ENCODE results near the gene BABAM2.
"Not testable (repeated sequence)": the region's sequence is repeated elsewhere in the genome, so short reads cannot be mapped to it uniquely, and the experiment has no call there.

The BABAM2 gene

DNA sequence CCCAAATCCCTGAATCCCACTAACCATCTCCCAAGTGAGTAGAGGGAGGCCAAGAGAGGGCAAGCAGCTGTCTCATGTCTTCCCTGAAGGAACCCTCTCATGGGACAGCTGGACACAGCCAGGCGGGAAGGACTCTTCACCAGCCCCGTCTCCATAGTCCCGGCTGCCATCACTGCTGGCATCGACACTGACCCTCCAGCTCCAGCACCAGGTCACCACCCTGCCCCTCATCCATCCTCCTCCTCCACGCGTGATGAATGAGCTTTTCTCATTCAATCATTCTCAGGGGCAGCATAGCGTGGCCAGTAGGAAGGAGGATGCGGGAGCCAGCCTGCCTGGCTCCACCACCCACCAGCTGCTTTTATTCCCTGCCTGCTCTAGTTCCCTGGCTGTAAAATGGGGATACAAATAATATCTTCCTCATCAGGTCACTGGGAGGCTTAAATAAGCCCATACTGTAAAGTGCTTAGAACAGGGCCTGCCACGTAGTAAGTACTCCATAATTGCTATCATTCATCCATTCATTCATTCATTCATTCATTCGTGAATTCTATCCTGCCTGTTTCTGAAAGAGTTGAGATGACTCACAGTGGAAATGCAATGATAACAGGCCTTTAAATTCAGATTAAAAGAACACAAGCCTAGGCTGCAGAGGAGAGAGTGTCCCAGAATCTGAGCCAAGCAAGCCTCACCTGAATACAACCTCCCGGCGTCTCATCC lies 471.6 kb downstream of the BABAM2 start:
- DNase-seq (ENCODE audit: low spot score): no peak

DNA sequence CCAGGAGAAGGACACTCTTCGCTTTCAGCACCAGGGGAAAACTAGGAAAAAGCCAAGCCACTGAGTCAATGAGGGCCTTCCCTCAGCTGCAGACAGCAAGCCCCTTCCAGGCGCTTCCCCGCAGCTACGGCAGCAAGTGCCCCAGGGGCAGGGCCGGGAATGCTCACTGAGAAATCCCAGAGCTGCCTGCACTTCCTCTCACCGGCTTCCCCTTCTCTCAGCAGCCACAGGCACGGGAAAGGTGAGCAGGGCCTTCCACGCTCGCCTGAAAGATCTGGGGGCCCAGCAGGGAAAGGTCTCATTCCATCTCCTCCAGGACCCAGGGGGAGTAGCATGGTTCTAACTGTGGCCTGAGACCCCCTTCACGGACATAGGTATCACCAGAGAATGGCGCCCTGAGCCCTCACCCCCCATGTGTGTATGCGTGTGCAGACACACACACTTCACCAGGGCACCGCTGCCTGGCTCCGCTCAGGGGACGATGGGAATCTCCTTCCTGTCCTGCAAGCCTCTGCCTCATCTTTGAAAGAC lies 472.5 kb downstream of the BABAM2 start:
- no peak for DNase-seq (ENCODE audit: low spot score)

GRCh38 chr2:28363686-28364280 lies 473.3 kb downstream of the BABAM2 start:
- DNase-seq (ENCODE audit: low spot score): no peak

DNA sequence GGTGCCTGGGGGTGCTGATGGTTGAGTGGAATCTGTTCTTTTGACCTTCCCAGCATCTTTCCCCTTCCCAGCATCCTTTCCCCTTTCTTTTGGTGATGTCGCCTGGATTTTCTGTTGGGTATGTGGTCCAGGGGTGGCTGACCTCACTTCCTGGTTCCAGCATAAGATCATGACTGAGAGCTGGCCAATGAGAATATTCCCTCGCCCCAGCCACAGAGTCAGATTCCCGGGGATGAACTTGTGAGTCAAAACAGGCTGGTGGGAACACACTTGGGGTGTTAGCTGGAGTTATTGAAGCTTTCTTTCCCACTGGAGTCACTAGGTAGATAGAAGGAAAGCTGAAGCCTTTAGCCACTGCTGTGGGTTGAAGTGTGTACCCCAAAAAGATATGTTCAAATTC lies 474.1 kb downstream of the BABAM2 start:
- no peak for DNase-seq (ENCODE audit: low spot score)

DNA sequence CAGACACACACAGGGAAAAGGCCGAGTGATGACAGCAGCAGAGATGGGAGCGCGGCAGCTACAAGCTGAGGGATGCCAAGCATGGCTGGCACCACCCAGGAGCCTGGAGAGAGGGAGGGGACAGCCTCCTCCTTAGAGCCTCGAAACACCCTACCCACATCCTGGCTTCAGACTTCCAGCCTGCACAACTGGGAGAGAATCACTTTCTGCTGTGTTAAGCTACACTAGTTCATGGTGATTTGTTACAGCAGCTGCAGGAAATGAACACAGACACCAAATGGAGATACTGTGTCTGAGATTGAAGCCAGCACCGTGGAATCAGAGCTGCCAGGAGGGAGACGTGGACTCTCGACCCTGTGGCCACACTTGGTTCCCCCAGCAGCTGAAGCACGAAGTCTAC lies 474.6 kb downstream of the BABAM2 start:
- no peak for DNase-seq (ENCODE audit: low spot score)

DNA sequence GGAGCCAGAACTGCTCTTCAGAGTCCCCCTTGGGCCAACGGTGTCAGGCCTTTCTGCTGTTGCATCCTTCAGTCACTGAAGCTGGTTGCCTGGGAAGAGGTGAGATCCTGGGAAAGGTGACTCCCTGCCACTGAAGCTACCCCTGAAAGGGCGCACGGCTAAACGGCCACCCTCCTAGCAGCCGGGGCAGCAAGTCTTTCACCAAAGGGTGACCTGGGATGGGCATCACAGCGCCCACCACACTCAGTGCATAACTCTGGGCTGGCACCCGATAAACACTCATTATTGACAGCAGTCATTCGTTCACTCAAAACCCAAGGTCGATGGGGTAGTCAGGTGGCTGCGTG lies 475.6 kb downstream of the BABAM2 start:
- DNase-seq (ENCODE audit: low spot score): no peak

GRCh38 chr2:28366496-28367282 lies 476.2 kb downstream of the BABAM2 start:
- no peak for DNase-seq (ENCODE audit: low spot score)

GRCh38 chr2:28367667-28368356 lies 477.3 kb downstream of the BABAM2 start:
- DNase-seq (ENCODE audit: low spot score): no peak

DNA sequence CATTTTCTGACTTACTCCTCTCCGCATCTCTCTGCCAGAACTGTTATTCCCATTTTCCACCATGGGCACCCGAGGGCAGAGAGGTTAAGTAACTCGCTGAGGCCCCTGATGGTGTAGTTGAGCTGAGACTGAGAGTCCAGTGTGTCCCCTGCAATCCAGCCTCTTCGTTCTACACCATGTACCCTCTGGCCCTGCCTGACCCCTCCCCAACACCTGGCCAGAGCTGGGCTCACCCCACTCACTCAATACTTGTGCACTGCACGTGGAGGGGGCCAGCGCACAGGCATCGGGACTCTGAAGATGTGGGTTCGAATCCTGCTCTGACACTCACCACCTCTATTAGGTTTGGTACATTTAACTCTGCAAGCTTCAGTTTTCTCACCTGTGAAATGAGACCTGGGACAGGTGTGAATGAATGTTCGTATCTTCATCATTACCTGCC lies 477.8 kb downstream of the BABAM2 start:
- DNase-seq (ENCODE audit: low spot score): no peak

DNA sequence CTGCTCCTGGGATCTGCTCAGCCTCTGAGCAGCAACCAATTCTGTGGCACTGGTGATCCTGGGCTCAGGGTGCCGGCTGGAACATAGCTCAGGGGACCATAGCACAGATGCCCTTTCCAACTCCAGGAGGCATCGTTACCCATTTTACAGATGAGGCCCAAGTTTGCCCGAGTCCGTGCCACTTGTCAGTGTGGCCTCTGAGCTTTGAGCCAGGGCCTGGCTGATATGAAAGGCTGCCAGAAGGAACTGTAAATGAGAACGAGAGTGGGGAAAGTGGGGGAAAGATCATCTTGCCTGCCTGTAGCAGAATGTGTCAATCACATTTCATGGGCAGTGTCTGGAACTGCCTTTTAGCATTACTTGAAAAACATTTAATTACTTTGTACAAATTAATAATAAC lies 478.8 kb downstream of the BABAM2 start:
- DNase-seq (ENCODE audit: low spot score): no peak

GRCh38 chr2:28370354-28370753 lies 479.8 kb downstream of the BABAM2 start:
- no peak for DNase-seq (ENCODE audit: low spot score)

DNA sequence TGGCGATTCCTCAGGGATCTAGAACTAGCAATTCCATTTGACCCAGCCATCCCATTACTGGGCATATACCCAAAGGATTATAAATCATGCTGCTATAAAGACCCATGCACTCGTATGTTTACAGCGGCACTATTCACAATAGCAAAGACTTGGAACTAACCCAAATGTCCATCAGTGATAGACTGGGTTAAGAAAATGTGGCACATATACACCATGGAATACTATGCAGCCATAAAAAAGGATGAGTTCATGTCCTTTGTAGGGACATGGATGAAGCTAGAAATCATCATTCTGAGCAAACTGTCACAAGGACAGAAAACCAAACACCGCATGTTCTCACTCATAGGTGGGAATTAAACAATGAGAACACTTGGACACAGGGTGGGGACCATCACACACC lies 481.2 kb downstream of the BABAM2 start:
- DNase-seq (ENCODE audit: low spot score): not testable (repeated sequence)

GRCh38 chr2:28373854-28374253 lies 483.3 kb downstream of the BABAM2 start:
- DNase-seq (ENCODE audit: low spot score): no peak

DNA sequence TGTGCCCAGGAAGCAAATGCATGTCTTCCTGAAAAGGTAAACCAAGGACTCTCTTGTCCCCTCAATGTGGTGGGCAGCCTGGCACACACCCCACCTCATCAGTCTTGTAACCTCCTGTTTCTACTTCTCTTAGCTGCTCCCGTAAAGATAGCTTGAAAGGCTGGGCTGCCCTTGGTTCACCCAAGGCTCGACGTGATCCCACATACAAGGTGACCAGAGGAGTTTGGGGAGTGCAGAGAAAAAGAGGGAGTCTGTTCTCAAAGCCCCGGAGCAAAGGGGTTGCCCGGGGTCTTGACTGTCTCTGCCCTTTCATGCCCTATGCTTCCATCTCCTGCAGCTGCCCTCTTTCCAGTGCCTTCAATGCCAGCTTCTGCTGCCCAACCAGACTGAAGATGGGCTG lies 483.8 kb downstream of the BABAM2 start:
- DNase-seq (ENCODE audit: low spot score): no peak

DNA sequence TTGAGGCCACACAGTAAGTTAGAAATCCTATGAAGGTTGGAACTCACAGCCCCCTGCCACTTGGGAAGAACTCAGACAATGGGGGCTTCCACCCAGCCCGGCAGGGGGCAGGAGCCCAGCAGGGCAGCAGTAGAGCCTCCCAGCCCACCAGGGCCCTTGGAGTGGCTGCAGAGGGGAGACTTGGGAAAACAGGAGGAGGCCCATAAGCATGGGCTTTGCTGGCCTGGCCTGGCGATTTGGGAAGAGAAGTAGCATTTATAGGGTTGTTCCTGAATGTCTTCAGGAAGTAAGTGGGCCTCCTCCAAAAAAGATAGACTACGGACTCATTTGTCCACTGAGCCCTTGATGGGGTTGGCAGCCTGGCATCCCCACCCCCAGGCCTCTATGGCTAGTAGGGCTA lies 484.7 kb downstream of the BABAM2 start:
- no peak for DNase-seq (ENCODE audit: low spot score)

GRCh38 chr2:28375742-28376631 lies 485.5 kb downstream of the BABAM2 start:
- no peak for DNase-seq (ENCODE audit: low spot score)

DNA sequence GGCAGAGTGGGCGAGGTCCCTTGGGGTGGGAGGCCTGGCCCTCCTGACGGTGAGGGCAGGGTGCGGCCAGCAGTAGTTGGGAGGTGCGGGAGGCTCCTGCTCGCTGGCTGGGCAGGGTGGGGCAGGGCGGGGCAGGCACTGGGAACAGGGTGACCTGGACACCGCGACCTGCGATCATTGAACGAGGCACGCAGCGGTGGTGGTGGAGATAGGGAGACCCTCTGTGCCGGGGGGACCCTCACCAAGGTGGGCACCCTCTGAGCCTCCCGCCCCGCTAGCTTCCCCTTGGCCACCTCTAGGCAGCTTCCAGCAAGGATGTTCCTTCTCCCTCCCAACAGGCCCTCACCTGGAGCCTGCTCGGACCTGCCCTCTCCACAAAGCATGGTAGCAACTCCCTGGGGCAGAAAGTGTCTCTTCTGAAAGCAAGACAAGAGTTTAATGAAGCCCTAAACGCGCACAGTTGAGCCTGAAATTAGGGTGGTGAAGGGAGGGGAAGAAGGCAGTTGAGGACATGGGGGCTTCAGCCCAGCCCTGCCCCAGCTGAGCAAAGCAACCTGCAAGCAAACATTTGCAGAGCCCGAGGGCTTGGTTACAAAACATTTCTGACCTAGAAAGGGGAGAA lies 486.8 kb downstream of the BABAM2 start:
- DNase-seq (ENCODE audit: low spot score): no peak

GRCh38 chr2:28377984-28378678 lies 487.6 kb downstream of the BABAM2 start:
- no peak for DNase-seq (ENCODE audit: low spot score)

GRCh38 chr2:28378679-28379584 lies 488.4 kb downstream of the BABAM2 start:
- DNase-seq (ENCODE audit: low spot score): no peak
